ENCODE data around the gene ADGRL3. TPM values are rescaled to one million over a fixed set of nuclear protein-coding genes. Genes with fewer than 3 reads are reported as not detected.
A peak's percentile ranks its signal among the peaks of the same experiment; 100 is the strongest.

Gene ADGRL3
- total RNA-seq, 1 donor from 2014 or later, result 2.1 TPM

- H3K27me3 ChIP-seq (ENCODE audit: control insufficient read depth, insufficient read depth, low read length), result no peaks in the 10 kb centered on the region
- no peaks in the 10 kb centered on the region for H3K36me3 ChIP-seq (ENCODE audit: control insufficient read depth, insufficient read depth, low read length)
- DNase-seq (ENCODE audit: low read depth), result no peak
- no peak for TF ChIP-seq CTCF (IDR thresholded peaks at IDR 0.05; ENCODE audit: insufficient read depth, low read length, poor library complexity, severe bottlenecking)
- H3K4me3 ChIP-seq (ENCODE audit: low read depth, low read length), result no peak overlapping the region
Measured at GRCh38 chr4:61194571-61194970, 5.6 kb upstream of the ADGRL3 start.

- Histone ChIP-seq H3K36me3 (ENCODE audit: control insufficient read depth, insufficient read depth, low read length) (no peaks in the 10 kb centered on the region), H3K27me3 (ENCODE audit: control insufficient read depth, insufficient read depth, low read length) (peaks cover 4% of the 10 kb centered on the region), H3K4me3 (ENCODE audit: low read depth, low read length) (no peak overlapping the region)
- no peak for TF ChIP-seq CTCF (IDR thresholded peaks at IDR 0.05; ENCODE audit: insufficient read depth, low read length, poor library complexity, severe bottlenecking)
- no peak for DNase-seq (ENCODE audit: low read depth)
Measured at GRCh38 chr4:61195101-61195500, 5.0 kb upstream of the ADGRL3 start.

GRCh38 chr4:61198686-61199085 lies 1.4 kb upstream of the ADGRL3 start:
- H3K36me3 ChIP-seq (ENCODE audit: control insufficient read depth, insufficient read depth, low read length), result no peaks in the 10 kb centered on the region
- H3K27me3 ChIP-seq (ENCODE audit: control insufficient read depth, insufficient read depth, low read length), result peaks cover 26% of the 10 kb centered on the region
- H3K4me3 ChIP-seq (ENCODE audit: low read depth, low read length), result no peak overlapping the region
- TF ChIP-seq CTCF (IDR thresholded peaks at IDR 0.05; ENCODE audit: insufficient read depth, low read length, poor library complexity, severe bottlenecking), result no peak
- no peak for DNase-seq (ENCODE audit: low read depth)

GRCh38 chr4:61199873-61200186 lies 296 bp upstream of the ADGRL3 start:
- DNase-seq (ENCODE audit: low read depth), result no peak
- no peak for TF ChIP-seq CTCF (IDR thresholded peaks at IDR 0.05; ENCODE audit: insufficient read depth, low read length, poor library complexity, severe bottlenecking)
- Histone ChIP-seq H3K27me3 (ENCODE audit: control insufficient read depth, insufficient read depth, low read length) (peaks cover 26% of the 10 kb centered on the region), H3K36me3 (ENCODE audit: control insufficient read depth, insufficient read depth, low read length) (no peaks in the 10 kb centered on the region), H3K4me3 (ENCODE audit: low read depth, low read length) (peak overlapping the region; percentile 62)

GRCh38 chr4:61200916-61201526 lies 895 bp downstream of the ADGRL3 start:
- peak overlapping the region; percentile 62 for H3K4me3 ChIP-seq (ENCODE audit: low read depth, low read length)
- no peak for DNase-seq (ENCODE audit: low read depth)
- TF ChIP-seq CTCF (IDR thresholded peaks at IDR 0.05; ENCODE audit: insufficient read depth, low read length, poor library complexity, severe bottlenecking), result no peak
- peaks cover 26% of the 10 kb centered on the region for H3K27me3 ChIP-seq (ENCODE audit: control insufficient read depth, insufficient read depth, low read length)
- no peaks in the 10 kb centered on the region for H3K36me3 ChIP-seq (ENCODE audit: control insufficient read depth, insufficient read depth, low read length)

- Histone ChIP-seq H3K36me3 (ENCODE audit: control insufficient read depth, insufficient read depth, low read length) (no peaks in the 10 kb centered on the region), H3K27me3 (ENCODE audit: control insufficient read depth, insufficient read depth, low read length) (peaks cover 26% of the 10 kb centered on the region), H3K4me3 (ENCODE audit: low read depth, low read length) (peak overlapping the region; percentile 62)
- no peak for DNase-seq (ENCODE audit: low read depth)
- no peak for TF ChIP-seq CTCF (IDR thresholded peaks at IDR 0.05; ENCODE audit: insufficient read depth, low read length, poor library complexity, severe bottlenecking)
Measured at GRCh38 chr4:61201561-61201960, 1.4 kb downstream of the ADGRL3 start.
